Mesothelial cell of epicardium (in vitro differentiated cells): Measurements from ENCODE around the gene CTTN. TPM values are rescaled to one million over a fixed set of nuclear protein-coding genes. Genes with fewer than 3 reads are reported as not detected.

ENCODE experiments used
- DNase-seq, 2 experiments: peaks; one replicate each; pipeline ENCODE4 v3.0.0; 2021; ENCODE audit warnings: low spot score in 2 of 2; ENCODE audit not compliant: unreplicated experiment in 2 of 2
- H3K27ac Mint-ChIP-seq: 2 replicates; pipeline ENCODE4 v1.8.0; 2021; ENCODE audit warnings: mixed read lengths
- H3K27me3 Mint-ChIP-seq: 2 replicates; pipeline ENCODE4 v1.8.0; 2021; ENCODE audit warnings: low read depth, mixed read lengths
- H3K36me3 Mint-ChIP-seq: 2 replicates; pipeline ENCODE4 v1.8.0; 2021; ENCODE audit warnings: mixed read lengths
- H3K4me1 Mint-ChIP-seq: 2 replicates; pipeline ENCODE4 v1.8.0; 2021; ENCODE audit warnings: mixed read lengths
- H3K4me3 Mint-ChIP-seq: 2 replicates; pipeline ENCODE4 v1.8.0; 2021; ENCODE audit warnings: mild to moderate bottlenecking, moderate library complexity, mixed read lengths
- H3K9me3 Mint-ChIP-seq: 2 replicates; pipeline ENCODE4 v1.8.0; 2021; ENCODE audit warnings: mixed read lengths
- CTCF ChIP-seq: fragments of 200-600 bp; sonication (generic); IDR thresholded peaks from one replicate; pipeline ENCODE4 v1.5.0; 2021; ENCODE audit warnings: antibody characterized with exemption; ENCODE audit not compliant: unreplicated experiment
- total RNA-seq: library from RNA; stranded (reverse); gene quantifications from 3 replicates; pipeline ENCODE4 v1.2.1, GENCODE V29; 2021

CTTN gene
- total RNA-seq, 1 donor from 2014 or later = 318 TPM

- DNase-seq = no peak
- Mint-ChIP-seq H3K9me3 (no peaks in the 10 kb centered on the region), H3K4me3 (no peak overlapping the region), H3K4me1 (peaks cover 6% of the 10 kb centered on the region), H3K27ac (no peak overlapping the region), H3K27me3 (no peaks in the 10 kb centered on the region), H3K36me3 (peaks cover 45% of the 10 kb centered on the region)
- no peak for TF ChIP-seq CTCF
Measured at GRCh38 chr11:70429428-70429705, 31.0 kb downstream of the CTTN start.

GRCh38 chr11:70429724-70430521 is 31.6 kb downstream of the CTTN start:
- H3K27ac Mint-ChIP-seq = no peak overlapping the region
- H3K9me3 Mint-ChIP-seq = no peaks in the 10 kb centered on the region
- H3K4me1 Mint-ChIP-seq = peaks cover 6% of the 10 kb centered on the region
- no peak for TF ChIP-seq CTCF
- no peak overlapping the region for H3K4me3 Mint-ChIP-seq
- H3K27me3 Mint-ChIP-seq = no peaks in the 10 kb centered on the region
- peaks cover 45% of the 10 kb centered on the region for H3K36me3 Mint-ChIP-seq
- DNase-seq = no peak

- DNase-seq = no peak
- TF ChIP-seq CTCF = no peak
- Mint-ChIP-seq H3K4me3 (no peak overlapping the region), H3K27ac (no peak overlapping the region), H3K27me3 (no peaks in the 10 kb centered on the region), H3K36me3 (peaks cover 41% of the 10 kb centered on the region), H3K9me3 (no peaks in the 10 kb centered on the region), H3K4me1 (peaks cover 6% of the 10 kb centered on the region)
Measured at GRCh38 chr11:70430671-70431574, 32.6 kb downstream of the CTTN start.

GRCh38 chr11:70431611-70432010 is 33.3 kb downstream of the CTTN start:
- no peaks in the 10 kb centered on the region for H3K27me3 Mint-ChIP-seq
- H3K4me1 Mint-ChIP-seq = peaks cover 6% of the 10 kb centered on the region
- no peak for TF ChIP-seq CTCF
- DNase-seq = no peak
- H3K36me3 Mint-ChIP-seq = peaks cover 47% of the 10 kb centered on the region
- H3K4me3 Mint-ChIP-seq = no peak overlapping the region
- no peak overlapping the region for H3K27ac Mint-ChIP-seq
- H3K9me3 Mint-ChIP-seq = no peaks in the 10 kb centered on the region

GRCh38 chr11:70432065-70432464 is 33.7 kb downstream of the CTTN start:
- Mint-ChIP-seq H3K4me3 (no peak overlapping the region), H3K4me1 (peaks cover 6% of the 10 kb centered on the region), H3K27me3 (no peaks in the 10 kb centered on the region), H3K27ac (no peak overlapping the region), H3K9me3 (no peaks in the 10 kb centered on the region), H3K36me3 (peaks cover 50% of the 10 kb centered on the region)
- no peak for TF ChIP-seq CTCF
- no peak for DNase-seq
